ENCODE measurements around the gene DEAF1. TPM values are rescaled to one million over a fixed set of nuclear protein-coding genes. Genes with fewer than 3 reads are reported as not detected.
A peak's percentile ranks its signal among the peaks of the same experiment; 100 is the strongest.

The DEAF1 gene
- total and polyA plus RNA-seq, 2 of the 13 experiments (the other 11 are each of a cell fraction or from before 2014, with no cell fraction given): 22.3 to 29.6 TPM

GRCh38 chr11:693887-694562, 997 bp downstream of the DEAF1 start (continued):
- no peak for TF ChIP-seq PRDM10 (CRISPR knock-in tag; IDR thresholded peaks at IDR 0.05; ENCODE audit: low read depth)
- no peak for TF ChIP-seq ZNF678 (CRISPR knock-in tag; IDR thresholded peaks at IDR 0.05)
- TF ChIP-seq, protein P1, sequence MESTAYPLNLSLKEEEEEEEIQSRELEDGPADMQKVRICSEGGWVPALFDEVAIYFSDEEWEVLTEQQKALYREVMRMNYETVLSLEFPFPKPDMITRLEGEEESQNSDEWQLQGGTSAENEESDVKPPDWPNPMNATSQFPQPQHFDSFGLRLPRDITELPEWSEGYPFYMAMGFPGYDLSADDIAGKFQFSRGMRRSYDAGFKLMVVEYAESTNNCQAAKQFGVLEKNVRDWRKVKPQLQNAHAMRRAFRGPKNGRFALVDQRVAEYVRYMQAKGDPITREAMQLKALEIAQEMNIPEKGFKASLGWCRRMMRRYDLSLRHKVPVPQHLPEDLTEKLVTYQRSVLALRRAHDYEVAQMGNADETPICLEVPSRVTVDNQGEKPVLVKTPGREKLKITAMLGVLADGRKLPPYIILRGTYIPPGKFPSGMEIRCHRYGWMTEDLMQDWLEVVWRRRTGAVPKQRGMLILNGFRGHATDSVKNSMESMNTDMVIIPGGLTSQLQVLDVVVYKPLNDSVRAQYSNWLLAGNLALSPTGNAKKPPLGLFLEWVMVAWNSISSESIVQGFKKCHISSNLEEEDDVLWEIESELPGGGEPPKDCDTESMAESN (CRISPR knock-in tag; conservative IDR thresholded peaks at IDR 0.05): no peak
- TF ChIP-seq RBM39 (IDR thresholded peaks at IDR 0.05; ENCODE audit: low read depth, low read length, poor library complexity, severe bottlenecking): no peak
- TF ChIP-seq JDP2 (CRISPR knock-in tag; IDR thresholded peaks at IDR 0.05; ENCODE audit: borderline replicate concordance): no peak
- TF ChIP-seq, protein P2, sequence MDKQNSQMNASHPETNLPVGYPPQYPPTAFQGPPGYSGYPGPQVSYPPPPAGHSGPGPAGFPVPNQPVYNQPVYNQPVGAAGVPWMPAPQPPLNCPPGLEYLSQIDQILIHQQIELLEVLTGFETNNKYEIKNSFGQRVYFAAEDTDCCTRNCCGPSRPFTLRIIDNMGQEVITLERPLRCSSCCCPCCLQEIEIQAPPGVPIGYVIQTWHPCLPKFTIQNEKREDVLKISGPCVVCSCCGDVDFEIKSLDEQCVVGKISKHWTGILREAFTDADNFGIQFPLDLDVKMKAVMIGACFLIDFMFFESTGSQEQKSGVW (CRISPR knock-in tag; IDR thresholded peaks at IDR 0.05; ENCODE audit: borderline replicate concordance): no peak
- no peak for TF ChIP-seq NR3C1 (CRISPR knock-in tag; IDR thresholded peaks at IDR 0.05)
- no peak for TF ChIP-seq U2AF2 (IDR thresholded peaks at IDR 0.05; ENCODE audit: low read depth, low read length)
- TF ChIP-seq RELA (CRISPR knock-in tag; IDR thresholded peaks at IDR 0.05): no peak
- no peak for TF ChIP-seq ZNF724P (CRISPR knock-in tag; IDR thresholded peaks at IDR 0.05; ENCODE audit: borderline replicate concordance)
- no peak for TF ChIP-seq GATA4 (IDR thresholded peaks at IDR 0.05; ENCODE audit: borderline replicate concordance, low read depth)
- no peak for TF ChIP-seq EZH2 (conservative IDR thresholded peaks at IDR 0.05; ENCODE audit: low read depth, low read length)
- no peak for TF ChIP-seq THYN1 (CRISPR knock-in tag; IDR thresholded peaks at IDR 0.05; ENCODE audit: borderline replicate concordance, low read depth)
- no peak for TF ChIP-seq ZSCAN22 (CRISPR knock-in tag; IDR thresholded peaks at IDR 0.05)
- peak; percentile 86 for TF ChIP-seq AGO2 (optimal IDR thresholded peaks at IDR 0.05; ENCODE audit: low read depth, low read length)
- no peak for TF ChIP-seq ZNF253 (CRISPR knock-in tag; IDR thresholded peaks at IDR 0.05; ENCODE audit: borderline replicate concordance)
- TF ChIP-seq MTF2 (CRISPR knock-in tag; IDR thresholded peaks at IDR 0.05; ENCODE audit: borderline replicate concordance): no peak
- no peak for TF ChIP-seq SIX4 (CRISPR knock-in tag; IDR thresholded peaks at IDR 0.05)
